ENCODE data around the gene GNA12. TPM values are rescaled to one million over a fixed set of nuclear protein-coding genes. Genes with fewer than 3 reads are reported as not detected.
A peak's percentile ranks its signal among the peaks of the same experiment; 100 is the strongest.

The GNA12 gene
- total RNA-seq, 3 donors from 2014 or later (not counting 1 experiment from before 2014, with no cell fraction given) = 12.6 to 20.2 (median 19.5) TPM

DNA sequence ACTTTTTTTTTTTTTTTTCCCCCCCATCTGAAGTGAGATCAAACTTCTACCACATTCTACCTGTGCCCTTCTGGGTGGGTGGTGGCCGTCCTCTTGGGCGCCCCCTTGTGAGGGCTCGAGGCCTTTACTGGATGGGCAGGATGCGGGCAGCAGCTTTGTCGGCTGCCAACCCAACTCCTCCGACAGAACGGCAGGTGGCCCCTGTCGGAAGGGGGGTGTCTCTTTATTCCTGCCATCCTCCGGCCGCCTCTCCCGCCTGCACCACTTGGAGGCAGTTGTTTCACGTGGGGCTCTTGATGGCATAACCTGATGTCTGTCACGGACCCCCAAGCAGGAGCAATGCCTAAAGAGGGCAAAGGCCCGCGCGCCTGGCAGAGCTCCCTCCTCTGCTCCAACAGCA is 125.1 kb downstream of the GNA12 start:
- Mint-ChIP-seq H3K27ac (no peak overlapping the region), H3K36me3 (no peaks in the 10 kb centered on the region), H3K4me1 (peaks cover 24 to 49% of the 10 kb centered on the region in 2 donors), H3K4me3 (no peak overlapping the region), H3K9me3 (no peaks in the 10 kb centered on the region), H3K27me3 (ENCODE audit: low read depth in 2 of 2) (peaks cover 46% of the 10 kb centered on the region in 2 donors)
- TF ChIP-seq, protein P1, sequence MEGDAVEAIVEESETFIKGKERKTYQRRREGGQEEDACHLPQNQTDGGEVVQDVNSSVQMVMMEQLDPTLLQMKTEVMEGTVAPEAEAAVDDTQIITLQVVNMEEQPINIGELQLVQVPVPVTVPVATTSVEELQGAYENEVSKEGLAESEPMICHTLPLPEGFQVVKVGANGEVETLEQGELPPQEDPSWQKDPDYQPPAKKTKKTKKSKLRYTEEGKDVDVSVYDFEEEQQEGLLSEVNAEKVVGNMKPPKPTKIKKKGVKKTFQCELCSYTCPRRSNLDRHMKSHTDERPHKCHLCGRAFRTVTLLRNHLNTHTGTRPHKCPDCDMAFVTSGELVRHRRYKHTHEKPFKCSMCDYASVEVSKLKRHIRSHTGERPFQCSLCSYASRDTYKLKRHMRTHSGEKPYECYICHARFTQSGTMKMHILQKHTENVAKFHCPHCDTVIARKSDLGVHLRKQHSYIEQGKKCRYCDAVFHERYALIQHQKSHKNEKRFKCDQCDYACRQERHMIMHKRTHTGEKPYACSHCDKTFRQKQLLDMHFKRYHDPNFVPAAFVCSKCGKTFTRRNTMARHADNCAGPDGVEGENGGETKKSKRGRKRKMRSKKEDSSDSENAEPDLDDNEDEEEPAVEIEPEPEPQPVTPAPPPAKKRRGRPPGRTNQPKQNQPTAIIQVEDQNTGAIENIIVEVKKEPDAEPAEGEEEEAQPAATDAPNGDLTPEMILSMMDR (IDR thresholded peaks at IDR 0.05) = peak; percentile 68
- Histone ChIP-seq H3K36me3 (ENCODE audit: control insufficient read depth, insufficient read depth, low read length) (no peaks in the 10 kb centered on the region), H3K9me3 (ENCODE audit: control insufficient read depth, insufficient read depth, low read length) (no peaks in the 10 kb centered on the region), H3K4me1 (ENCODE audit: control insufficient read depth, insufficient read depth, low read length) (peaks cover 62% of the 10 kb centered on the region), H3K27me3 (ENCODE audit: control insufficient read depth, insufficient read depth, low read length) (peaks cover 6% of the 10 kb centered on the region), H3K27ac (ENCODE audit: low read length) (no peak overlapping the region), H3K4me3 (ENCODE audit: low read length) (no peak overlapping the region)
- WGBS (ENCODE audit: insufficient coverage) = 35% methylated on average over 16 of the region's 16 CpGs
- ATAC-seq (peak; percentile 52 to 69 (median 56)), DNase-seq (peak; percentile 60 to 79)
- intact Hi-C loops (cut with micrococcal nuclease) = no loop called here

DNA sequence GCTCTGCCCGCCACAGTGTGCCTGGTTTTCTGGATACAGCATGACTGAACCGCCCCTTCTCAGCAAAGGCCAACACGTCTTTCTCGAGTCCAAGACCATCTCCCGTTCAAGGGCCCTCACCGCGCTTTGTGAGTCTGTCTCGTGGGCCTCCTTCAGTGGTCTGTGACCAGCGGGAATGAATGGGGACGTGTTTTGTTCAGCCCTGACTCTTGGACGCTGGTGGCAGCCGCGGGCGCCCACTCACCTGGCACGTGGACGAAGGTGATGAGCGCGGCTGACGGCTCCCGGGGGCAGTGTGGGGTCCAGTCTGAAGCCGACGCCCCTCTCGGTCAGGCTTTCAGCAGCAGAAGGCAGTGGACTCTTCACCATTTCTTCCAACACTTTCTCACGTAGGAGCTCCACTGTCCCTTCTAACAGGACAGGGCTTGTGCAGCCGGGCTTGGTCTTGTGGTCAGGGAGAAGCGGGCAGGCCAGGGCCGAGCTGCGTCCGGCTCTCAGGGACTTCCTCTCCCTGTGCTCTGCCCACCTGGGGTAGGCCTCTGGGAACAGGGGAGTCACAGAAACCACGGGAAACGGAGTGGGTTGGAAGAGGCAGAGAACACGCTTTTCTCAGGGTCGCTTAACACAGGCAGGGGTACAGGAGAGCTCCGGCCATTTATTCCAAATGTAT is 125.7 kb downstream of the GNA12 start:
- no peak overlapping the region for H3K27ac ChIP-seq (ENCODE audit: low read length)
- no peak overlapping the region for H3K4me3 Mint-ChIP-seq
- no peaks in the 10 kb centered on the region for H3K9me3 ChIP-seq (ENCODE audit: control insufficient read depth, insufficient read depth, low read length)
- peaks cover 10% of the 10 kb centered on the region for H3K27me3 ChIP-seq (ENCODE audit: control insufficient read depth, insufficient read depth, low read length)
- intact Hi-C loops (cut with micrococcal nuclease) = no loop called here
- TF ChIP-seq, protein P1 (IDR thresholded peaks at IDR 0.05) = no peak
- WGBS (ENCODE audit: insufficient coverage) = 79% methylated on average over 34 of the region's 34 CpGs
- no peak for ATAC-seq
- H3K27me3 Mint-ChIP-seq (ENCODE audit: low read depth in 2 of 2) = peaks cover 52% of the 10 kb centered on the region in 2 donors
- no peaks in the 10 kb centered on the region for H3K36me3 Mint-ChIP-seq
- no peak overlapping the region for H3K4me3 ChIP-seq (ENCODE audit: low read length)
- no peaks in the 10 kb centered on the region for H3K36me3 ChIP-seq (ENCODE audit: control insufficient read depth, insufficient read depth, low read length)
- H3K9me3 Mint-ChIP-seq = no peaks in the 10 kb centered on the region
- peaks cover 62% of the 10 kb centered on the region for H3K4me1 ChIP-seq (ENCODE audit: control insufficient read depth, insufficient read depth, low read length)
- DNase-seq = no peak
- peaks cover 24 to 55% of the 10 kb centered on the region in 2 donors for H3K4me1 Mint-ChIP-seq
- peak overlapping the region in 1 of 2 donors; percentile 28 for H3K27ac Mint-ChIP-seq

DNA sequence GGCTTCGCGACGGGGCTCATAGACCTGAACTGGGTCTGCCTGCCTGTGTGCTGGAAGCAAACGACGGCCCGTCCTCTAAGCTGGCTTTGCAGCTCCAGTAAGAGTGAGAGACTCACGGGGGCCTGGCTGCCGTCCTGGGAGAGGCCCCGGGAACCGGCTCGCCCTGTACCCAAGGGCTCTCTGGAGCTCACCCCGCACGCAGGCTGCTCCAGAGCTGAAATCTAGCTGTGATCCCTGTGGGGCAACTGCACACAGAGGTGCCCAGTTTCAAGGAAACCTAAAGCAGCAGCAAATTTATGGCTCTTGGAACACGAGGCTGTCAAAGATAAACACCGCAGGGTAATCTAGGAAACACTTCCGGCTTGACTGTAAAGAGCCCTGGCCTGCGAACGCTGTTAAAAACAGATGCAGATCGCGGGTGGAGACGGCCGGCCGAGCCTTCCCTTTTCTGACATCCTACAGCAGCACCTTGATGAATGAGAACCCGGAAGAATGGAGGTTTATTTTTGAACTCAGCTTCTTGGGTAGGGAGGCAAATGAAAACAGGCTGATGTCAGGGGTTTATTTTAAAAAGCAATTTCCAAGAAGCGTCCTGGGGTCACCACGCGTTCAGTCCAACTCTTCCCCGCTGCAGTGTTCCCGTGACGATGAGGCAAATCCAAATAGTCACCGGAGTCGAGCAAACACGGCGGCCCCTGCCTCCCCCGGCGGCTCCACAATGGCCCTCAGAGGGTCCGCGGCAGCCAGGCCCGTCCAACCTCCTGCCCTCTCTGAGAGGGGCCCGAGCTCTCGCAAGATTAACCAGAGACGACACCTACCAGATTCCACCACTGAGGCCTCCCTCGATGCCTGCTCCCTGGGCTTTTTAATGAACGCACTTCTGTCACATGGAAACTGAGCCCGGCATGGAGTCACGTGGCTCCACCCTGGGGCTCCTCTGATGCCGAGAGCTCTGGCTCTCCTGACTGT is 126.5 kb downstream of the GNA12 start:
- H3K27ac ChIP-seq (ENCODE audit: low read length) = no peak overlapping the region
- ATAC-seq = no peak

More for the DNA sequence above, 126.5 kb downstream of the GNA12 start:
- Histone ChIP-seq H3K4me3 (ENCODE audit: low read length) (no peak overlapping the region), H3K9me3 (ENCODE audit: control insufficient read depth, insufficient read depth, low read length) (no peaks in the 10 kb centered on the region), H3K4me1 (ENCODE audit: control insufficient read depth, insufficient read depth, low read length) (peaks cover 62% of the 10 kb centered on the region), H3K27me3 (ENCODE audit: control insufficient read depth, insufficient read depth, low read length) (peaks cover 13% of the 10 kb centered on the region), H3K36me3 (ENCODE audit: control insufficient read depth, insufficient read depth, low read length) (no peaks in the 10 kb centered on the region)
- peaks cover 56 to 59% of the 10 kb centered on the region in 2 donors for H3K27me3 Mint-ChIP-seq (ENCODE audit: low read depth in 2 of 2)
- intact Hi-C loops (cut with micrococcal nuclease) = no loop called here
- H3K4me1 Mint-ChIP-seq = peaks cover 24 to 55% of the 10 kb centered on the region in 2 donors
- no peaks in the 10 kb centered on the region for H3K36me3 Mint-ChIP-seq
- TF ChIP-seq, protein P1 (IDR thresholded peaks at IDR 0.05) = no peak
- H3K27ac Mint-ChIP-seq = peak overlapping the region in 1 of 2 donors; percentile 28
- WGBS (ENCODE audit: insufficient coverage) = 41% methylated on average over 47 of the region's 47 CpGs
- H3K9me3 Mint-ChIP-seq = no peaks in the 10 kb centered on the region
- H3K4me3 Mint-ChIP-seq = peak overlapping the region; percentile 31
- peak in 1 of 2 donors; percentile 58 for DNase-seq

Data from natural killer cell (primary cell).